Measurements from ENCODE around the gene NCAPH2.

Gene NCAPH2

DNA sequence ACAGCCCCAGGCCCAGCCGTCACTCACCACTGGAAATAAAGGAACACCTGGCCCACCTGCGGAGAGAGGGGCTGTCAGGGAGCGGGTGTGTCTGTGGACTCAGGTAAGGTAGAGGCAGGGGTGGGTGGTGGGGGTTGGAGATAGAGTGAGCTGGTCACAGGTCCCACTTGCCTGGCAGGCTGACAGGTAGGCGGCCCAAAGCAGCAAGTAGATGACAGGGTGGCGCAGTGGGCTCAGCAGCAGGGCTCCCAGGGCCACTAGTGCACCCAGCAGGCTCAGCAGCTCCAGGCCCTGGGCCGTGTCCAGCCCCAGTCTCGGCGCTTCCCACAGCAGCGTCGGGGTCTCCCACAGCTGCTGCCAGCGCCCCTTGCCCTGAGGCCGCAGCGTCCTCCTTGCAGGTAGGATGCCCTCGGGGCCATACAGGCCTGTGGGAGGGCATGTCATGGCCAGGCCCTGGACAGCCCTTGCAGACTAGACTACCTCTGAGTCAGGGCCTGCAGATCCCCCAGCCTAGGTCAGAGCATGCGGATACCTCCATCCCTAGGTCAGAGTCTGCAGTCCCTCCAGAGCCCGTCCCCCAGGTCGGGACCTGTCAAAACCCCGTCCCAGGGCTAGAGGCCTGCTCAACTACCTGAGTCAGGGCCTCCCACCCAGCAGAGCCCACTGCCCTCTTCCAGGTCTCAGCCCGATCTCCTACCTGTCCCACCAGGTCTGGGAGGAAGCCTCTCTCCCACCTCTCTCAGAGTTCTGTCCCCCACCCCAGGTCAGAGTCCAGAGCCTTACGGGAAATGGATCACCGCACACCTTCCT, 1.2 kb upstream of the NCAPH2 start (continued):
- TF ChIP-seq PATZ1 (tag by site-specific recombination; IDR thresholded peaks at IDR 0.05): no peak
- TF ChIP-seq ZBTB21 (tag by site-specific recombination; IDR thresholded peaks at IDR 0.05): no peak
- TF ChIP-seq ZBTB48 (tag by site-specific recombination; IDR thresholded peaks at IDR 0.05): no peak
- TF ChIP-seq IKZF3 (tag by site-specific recombination; IDR thresholded peaks at IDR 0.05): no peak
- TF ChIP-seq, protein P1, sequence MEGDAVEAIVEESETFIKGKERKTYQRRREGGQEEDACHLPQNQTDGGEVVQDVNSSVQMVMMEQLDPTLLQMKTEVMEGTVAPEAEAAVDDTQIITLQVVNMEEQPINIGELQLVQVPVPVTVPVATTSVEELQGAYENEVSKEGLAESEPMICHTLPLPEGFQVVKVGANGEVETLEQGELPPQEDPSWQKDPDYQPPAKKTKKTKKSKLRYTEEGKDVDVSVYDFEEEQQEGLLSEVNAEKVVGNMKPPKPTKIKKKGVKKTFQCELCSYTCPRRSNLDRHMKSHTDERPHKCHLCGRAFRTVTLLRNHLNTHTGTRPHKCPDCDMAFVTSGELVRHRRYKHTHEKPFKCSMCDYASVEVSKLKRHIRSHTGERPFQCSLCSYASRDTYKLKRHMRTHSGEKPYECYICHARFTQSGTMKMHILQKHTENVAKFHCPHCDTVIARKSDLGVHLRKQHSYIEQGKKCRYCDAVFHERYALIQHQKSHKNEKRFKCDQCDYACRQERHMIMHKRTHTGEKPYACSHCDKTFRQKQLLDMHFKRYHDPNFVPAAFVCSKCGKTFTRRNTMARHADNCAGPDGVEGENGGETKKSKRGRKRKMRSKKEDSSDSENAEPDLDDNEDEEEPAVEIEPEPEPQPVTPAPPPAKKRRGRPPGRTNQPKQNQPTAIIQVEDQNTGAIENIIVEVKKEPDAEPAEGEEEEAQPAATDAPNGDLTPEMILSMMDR (tag by site-specific recombination; IDR thresholded peaks at IDR 0.05): no peak
- TF ChIP-seq MEIS1 (CRISPR knock-in tag; IDR thresholded peaks at IDR 0.05; ENCODE audit: borderline replicate concordance): no peak
- no peak for TF ChIP-seq ZNF394 (tag by site-specific recombination; IDR thresholded peaks at IDR 0.05; ENCODE audit: borderline replicate concordance)
- TF ChIP-seq SP7 (tag by site-specific recombination; IDR thresholded peaks at IDR 0.05): no peak
- peak; percentile 24; the same call in 1 of the 2 replicates for TF ChIP-seq HOXC10 (CRISPR knock-in tag; IDR thresholded peaks at IDR 0.05)
- TF ChIP-seq PRDM4 (tag by site-specific recombination; IDR thresholded peaks at IDR 0.05): no peak
- TF ChIP-seq ZNF664 (tag by site-specific recombination; IDR thresholded peaks at IDR 0.05): no peak
- TF ChIP-seq, protein P2, sequence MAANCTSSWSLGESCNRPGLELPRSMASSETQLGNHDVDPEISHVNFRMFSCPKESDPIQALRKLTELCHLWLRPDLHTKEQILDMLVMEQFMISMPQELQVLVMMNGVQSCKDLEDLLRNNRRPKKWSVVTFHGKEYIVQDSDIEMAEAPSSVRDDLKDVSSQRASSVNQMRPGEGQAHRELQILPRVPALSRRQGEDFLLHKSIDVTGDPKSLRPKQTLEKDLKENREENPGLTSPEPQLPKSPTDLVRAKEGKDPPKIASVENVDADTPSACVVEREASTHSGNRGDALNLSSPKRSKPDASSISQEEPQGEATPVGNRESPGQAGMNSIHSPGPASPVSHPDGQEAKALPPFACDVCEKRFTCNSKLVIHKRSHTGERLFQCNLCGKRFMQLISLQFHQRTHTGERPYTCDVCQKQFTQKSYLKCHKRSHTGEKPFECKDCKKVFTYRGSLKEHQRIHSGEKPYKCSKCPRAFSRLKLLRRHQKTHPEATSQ (tag by site-specific recombination; IDR thresholded peaks at IDR 0.05): no peak
- TF ChIP-seq ZIC2 (tag by site-specific recombination; IDR thresholded peaks at IDR 0.05): peak; percentile 62
- TF ChIP-seq ZNF830 (tag by site-specific recombination; IDR thresholded peaks at IDR 0.05; ENCODE audit: low read depth): no peak
- TF ChIP-seq ZNF654 (tag by site-specific recombination; IDR thresholded peaks at IDR 0.05; ENCODE audit: low read depth): no peak
- no peak for TF ChIP-seq ZNF560 (tag by site-specific recombination; IDR thresholded peaks at IDR 0.05; ENCODE audit: borderline replicate concordance)
- no peak for TF ChIP-seq ZNF623 (tag by site-specific recombination; IDR thresholded peaks at IDR 0.05)
- peak; percentile 39; the same call in 1 of the 2 replicates for TF ChIP-seq ZNF76 (tag by site-specific recombination; IDR thresholded peaks at IDR 0.05; ENCODE audit: borderline replicate concordance, low read depth)
- no peak for TF ChIP-seq ZNF350 (tag by site-specific recombination; IDR thresholded peaks at IDR 0.05)
- peak; percentile 31; the same call in 1 of the 2 replicates for TF ChIP-seq ZBTB8A (tag by site-specific recombination; IDR thresholded peaks at IDR 0.05)
- TF ChIP-seq SCRT1 (tag by site-specific recombination; IDR thresholded peaks at IDR 0.05; ENCODE audit: borderline replicate concordance): no peak
- TF ChIP-seq ZNF624 (tag by site-specific recombination; IDR thresholded peaks at IDR 0.05): no peak
- TF ChIP-seq HIC1 (tag by site-specific recombination; IDR thresholded peaks at IDR 0.05): peak; percentile 30; the same call in 1 of the 2 replicates
- no peak for TF ChIP-seq GLIS2 (tag by site-specific recombination; IDR thresholded peaks at IDR 0.05)
- peak; percentile 78 for TF ChIP-seq EGR2 (tag by site-specific recombination; IDR thresholded peaks at IDR 0.05; ENCODE audit: low read depth)
- no peak for TF ChIP-seq TCF7L2 (IDR thresholded peaks at IDR 0.05; ENCODE audit: borderline replicate concordance, low read depth, low read length)
- TF ChIP-seq ZNF157 (tag by site-specific recombination; IDR thresholded peaks at IDR 0.05): no peak
- no peak for TF ChIP-seq ZNF571 (tag by site-specific recombination; IDR thresholded peaks at IDR 0.05)
- TF ChIP-seq, protein P3, sequence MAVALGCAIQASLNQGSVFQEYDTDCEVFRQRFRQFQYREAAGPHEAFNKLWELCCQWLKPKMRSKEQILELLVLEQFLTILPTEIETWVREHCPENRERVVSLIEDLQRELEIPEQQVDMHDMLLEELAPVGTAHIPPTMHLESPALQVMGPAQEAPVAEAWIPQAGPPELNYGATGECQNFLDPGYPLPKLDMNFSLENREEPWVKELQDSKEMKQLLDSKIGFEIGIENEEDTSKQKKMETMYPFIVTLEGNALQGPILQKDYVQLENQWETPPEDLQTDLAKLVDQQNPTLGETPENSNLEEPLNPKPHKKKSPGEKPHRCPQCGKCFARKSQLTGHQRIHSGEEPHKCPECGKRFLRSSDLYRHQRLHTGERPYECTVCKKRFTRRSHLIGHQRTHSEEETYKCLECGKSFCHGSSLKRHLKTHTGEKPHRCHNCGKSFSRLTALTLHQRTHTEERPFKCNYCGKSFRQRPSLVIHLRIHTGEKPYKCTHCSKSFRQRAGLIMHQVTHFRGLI (tag by site-specific recombination; IDR thresholded peaks at IDR 0.05): no peak
